Measurements from ENCODE around the gene NOCT. TPM values are rescaled to one million over a fixed set of nuclear protein-coding genes. Genes with fewer than 3 reads are reported as not detected.

NOCT gene
- total and polyA plus RNA-seq, 2 experiments from 2014 or later: 16.0 to 76.6 TPM

- peaks cover 15% of the 10 kb centered on the region; the same call in 1 of the 2 replicates for H3K4me1 ChIP-seq (ENCODE audit: insufficient read depth)
- no peak for ATAC-seq
- H3K27ac Mint-ChIP-seq: peak overlapping the region; percentile 95
- peaks cover 21% of the 10 kb centered on the region; the same call in 2 of the 3 replicates for H3K4me1 Mint-ChIP-seq
- H3K9me3 Mint-ChIP-seq: no peaks in the 10 kb centered on the region; the same call in 1 of the 3 replicates
- TF ChIP-seq NANOG (IDR thresholded peaks at IDR 0.05; ENCODE audit: borderline replicate concordance) (no peak), STAT1 (IDR thresholded peaks at IDR 0.05; ENCODE audit: unreplicated experiment) (no peak), EZH2phosphoT487 (IDR thresholded peaks at IDR 0.05; ENCODE audit: unreplicated experiment) (no peak), CTCF (conservative IDR thresholded peaks at IDR 0.05; ENCODE audit: low read depth in 2 of 2) (no peak), EZH2 (IDR thresholded peaks at IDR 0.05; ENCODE audit: low read depth, unreplicated experiment) (no peak), CREB1 (CRISPR knock-in tag; IDR thresholded peaks at IDR 0.05; ENCODE audit: low read depth) (no peak), ZNF331 (CRISPR knock-in tag; IDR thresholded peaks at IDR 0.05; ENCODE audit: low read depth) (no peak), ZNF114 (CRISPR knock-in tag; IDR thresholded peaks at IDR 0.05) (no peak)
- TF ChIP-seq, protein P1, sequence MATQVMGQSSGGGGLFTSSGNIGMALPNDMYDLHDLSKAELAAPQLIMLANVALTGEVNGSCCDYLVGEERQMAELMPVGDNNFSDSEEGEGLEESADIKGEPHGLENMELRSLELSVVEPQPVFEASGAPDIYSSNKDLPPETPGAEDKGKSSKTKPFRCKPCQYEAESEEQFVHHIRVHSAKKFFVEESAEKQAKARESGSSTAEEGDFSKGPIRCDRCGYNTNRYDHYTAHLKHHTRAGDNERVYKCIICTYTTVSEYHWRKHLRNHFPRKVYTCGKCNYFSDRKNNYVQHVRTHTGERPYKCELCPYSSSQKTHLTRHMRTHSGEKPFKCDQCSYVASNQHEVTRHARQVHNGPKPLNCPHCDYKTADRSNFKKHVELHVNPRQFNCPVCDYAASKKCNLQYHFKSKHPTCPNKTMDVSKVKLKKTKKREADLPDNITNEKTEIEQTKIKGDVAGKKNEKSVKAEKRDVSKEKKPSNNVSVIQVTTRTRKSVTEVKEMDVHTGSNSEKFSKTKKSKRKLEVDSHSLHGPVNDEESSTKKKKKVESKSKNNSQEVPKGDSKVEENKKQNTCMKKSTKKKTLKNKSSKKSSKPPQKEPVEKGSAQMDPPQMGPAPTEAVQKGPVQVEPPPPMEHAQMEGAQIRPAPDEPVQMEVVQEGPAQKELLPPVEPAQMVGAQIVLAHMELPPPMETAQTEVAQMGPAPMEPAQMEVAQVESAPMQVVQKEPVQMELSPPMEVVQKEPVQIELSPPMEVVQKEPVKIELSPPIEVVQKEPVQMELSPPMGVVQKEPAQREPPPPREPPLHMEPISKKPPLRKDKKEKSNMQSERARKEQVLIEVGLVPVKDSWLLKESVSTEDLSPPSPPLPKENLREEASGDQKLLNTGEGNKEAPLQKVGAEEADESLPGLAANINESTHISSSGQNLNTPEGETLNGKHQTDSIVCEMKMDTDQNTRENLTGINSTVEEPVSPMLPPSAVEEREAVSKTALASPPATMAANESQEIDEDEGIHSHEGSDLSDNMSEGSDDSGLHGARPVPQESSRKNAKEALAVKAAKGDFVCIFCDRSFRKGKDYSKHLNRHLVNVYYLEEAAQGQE (IDR thresholded peaks at IDR 0.05; ENCODE audit: unreplicated experiment): no peak
- peak overlapping the region; percentile 97 for H3K27ac ChIP-seq (ENCODE audit: low read depth)
- H3K27me3 ChIP-seq (ENCODE audit: insufficient read depth): no peaks in the 10 kb centered on the region
- H3K36me3 ChIP-seq (ENCODE audit: insufficient read depth): no peaks in the 10 kb centered on the region
- H3K4me3 ChIP-seq: peak overlapping the region; percentile 89
- peak overlapping the region; percentile 76 for H3K4me2 ChIP-seq
- H2AFZ ChIP-seq: peak overlapping the region; percentile 24; the same call in 1 of the 2 replicates
- H3K36me3 Mint-ChIP-seq (ENCODE audit: low read depth): no peaks in the 10 kb centered on the region; the same call in 1 of the 3 replicates
- H3K27me3 Mint-ChIP-seq (ENCODE audit: insufficient read depth, low read depth, poor library complexity): peaks cover 9% of the 10 kb centered on the region
- peaks cover 34% of the 10 kb centered on the region for H3K79me2 ChIP-seq (replicated peaks; ENCODE audit: insufficient read depth)
- peaks cover 3% of the 10 kb centered on the region for H3F3A ChIP-seq (replicated peaks; ENCODE audit: low read depth)
- peak overlapping the region; percentile 100 for H3K4me3 Mint-ChIP-seq
- no peak for DNase-seq (ENCODE audit: low spot score)
- H4K20me1 ChIP-seq (replicated peaks; ENCODE audit: insufficient read depth): peaks cover 17% of the 10 kb centered on the region
- no peaks in the 10 kb centered on the region for H3K9me2 ChIP-seq (ENCODE audit: insufficient read depth)
Measured at GRCh38 chr4:139084804-139085093, 69.2 kb downstream of the NOCT start.

DNA sequence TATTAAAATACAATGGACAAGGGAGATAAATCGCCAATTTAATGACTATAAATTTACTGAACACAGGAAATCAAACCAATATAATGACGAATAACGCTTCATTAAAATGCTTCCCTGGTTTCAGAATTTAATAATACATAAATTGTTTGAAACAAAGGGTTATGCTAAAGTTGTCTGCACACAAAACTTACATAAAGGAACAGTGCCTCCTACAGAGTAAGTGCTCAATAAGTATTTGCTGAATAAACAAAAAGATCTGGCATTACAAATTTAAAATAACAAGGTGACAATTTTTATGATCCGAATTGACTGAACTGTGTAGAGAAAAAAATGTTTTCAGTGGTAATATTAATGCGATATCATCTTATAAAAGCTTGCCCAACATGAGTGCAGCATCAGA, 69.6 kb downstream of the NOCT start:
- peak overlapping the region; percentile 89 for H3K4me3 ChIP-seq
- TF ChIP-seq CREB1 (CRISPR knock-in tag; IDR thresholded peaks at IDR 0.05; ENCODE audit: low read depth) (no peak), CTCF (conservative IDR thresholded peaks at IDR 0.05; ENCODE audit: low read depth in 2 of 2) (peak in 1 of 2 experiments; percentile 20; a peak in 1 of 4 replicates)
- TF ChIP-seq, protein P2, sequence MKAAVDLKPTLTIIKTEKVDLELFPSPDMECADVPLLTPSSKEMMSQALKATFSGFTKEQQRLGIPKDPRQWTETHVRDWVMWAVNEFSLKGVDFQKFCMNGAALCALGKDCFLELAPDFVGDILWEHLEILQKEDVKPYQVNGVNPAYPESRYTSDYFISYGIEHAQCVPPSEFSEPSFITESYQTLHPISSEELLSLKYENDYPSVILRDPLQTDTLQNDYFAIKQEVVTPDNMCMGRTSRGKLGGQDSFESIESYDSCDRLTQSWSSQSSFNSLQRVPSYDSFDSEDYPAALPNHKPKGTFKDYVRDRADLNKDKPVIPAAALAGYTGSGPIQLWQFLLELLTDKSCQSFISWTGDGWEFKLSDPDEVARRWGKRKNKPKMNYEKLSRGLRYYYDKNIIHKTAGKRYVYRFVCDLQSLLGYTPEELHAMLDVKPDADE (IDR thresholded peaks at IDR 0.05): no peak

More for the DNA sequence above, 69.6 kb downstream of the NOCT start:
- Histone ChIP-seq H3K4me2 (peak overlapping the region; percentile 76), H2AFZ (no peak overlapping the region), H3F3A (replicated peaks; ENCODE audit: low read depth) (peaks cover 3% of the 10 kb centered on the region), H3K9me2 (ENCODE audit: insufficient read depth) (no peaks in the 10 kb centered on the region), H4K20me1 (replicated peaks; ENCODE audit: insufficient read depth) (peaks cover 14% of the 10 kb centered on the region), H3K79me2 (replicated peaks; ENCODE audit: insufficient read depth) (peaks cover 34% of the 10 kb centered on the region), H3K36me3 (ENCODE audit: insufficient read depth) (no peaks in the 10 kb centered on the region), H3K27me3 (ENCODE audit: insufficient read depth) (no peaks in the 10 kb centered on the region), H3K4me1 (ENCODE audit: insufficient read depth) (peaks cover 15% of the 10 kb centered on the region; the same call in 1 of the 2 replicates), H3K27ac (ENCODE audit: low read depth) (peak overlapping the region; percentile 97)
- DNase-seq (ENCODE audit: low spot score) (no peak), ATAC-seq (no peak)
- Mint-ChIP-seq H3K27ac (peak overlapping the region; percentile 47; the same call in 1 of the 2 replicates), H3K36me3 (ENCODE audit: low read depth) (no peaks in the 10 kb centered on the region; the same call in 1 of the 3 replicates), H3K4me1 (peaks cover 21% of the 10 kb centered on the region; the same call in 2 of the 3 replicates), H3K4me3 (peak overlapping the region; percentile 100), H3K27me3 (ENCODE audit: insufficient read depth, low read depth, poor library complexity) (peaks cover 9% of the 10 kb centered on the region), H3K9me3 (no peaks in the 10 kb centered on the region; the same call in 1 of the 3 replicates)
